Left renal pelvis (tissue), 4 donors: ENCODE data around the gene MTTP. TPM values are rescaled to one million over a fixed set of nuclear protein-coding genes. Genes with fewer than 3 reads are reported as not detected.
"Not testable (repeated sequence)": the region's sequence is repeated elsewhere in the genome, so short reads cannot be mapped to it uniquely, and the experiment has no call there.

Source experiments
- DNase-seq, 4 donors: peaks; one replicate each; pipeline ENCODE4 v3.0.0-alpha.2; 2013; ENCODE audit warnings: low read depth in 4 of 4, low spot score in 3 of 4
- polyA plus RNA-seq, 4 donors: library from polyadenylated mRNA; unstranded; fragments of 120-200 nt; gene quantifications; one replicate each; pipeline ENCODE4 v1.2.1, GENCODE V29; 2013; ENCODE audit not compliant: insufficient read length in 4 of 4

The MTTP gene
- polyA plus RNA-seq, result 10 to 100 TPM in 2 of 4 donors, 1 to 10 TPM in 1, under 1 TPM in 1; 0.98 to 11.7 (median 8.1) TPM

GRCh38 chr4:99574530-99575324, at the start of gene MTTP:
TSS of gene MTTP (plus strand) at chr4:99574824. CDS start at chr4:99574910, 86 bp downstream.
- DNase-seq, result no peak

GRCh38 chr4:99529228-99529627, 45.4 kb upstream of the MTTP start:
- no peak for DNase-seq

GRCh38 chr4:99529956-99530355, 44.7 kb upstream of the MTTP start:
- no peak for DNase-seq

DNA sequence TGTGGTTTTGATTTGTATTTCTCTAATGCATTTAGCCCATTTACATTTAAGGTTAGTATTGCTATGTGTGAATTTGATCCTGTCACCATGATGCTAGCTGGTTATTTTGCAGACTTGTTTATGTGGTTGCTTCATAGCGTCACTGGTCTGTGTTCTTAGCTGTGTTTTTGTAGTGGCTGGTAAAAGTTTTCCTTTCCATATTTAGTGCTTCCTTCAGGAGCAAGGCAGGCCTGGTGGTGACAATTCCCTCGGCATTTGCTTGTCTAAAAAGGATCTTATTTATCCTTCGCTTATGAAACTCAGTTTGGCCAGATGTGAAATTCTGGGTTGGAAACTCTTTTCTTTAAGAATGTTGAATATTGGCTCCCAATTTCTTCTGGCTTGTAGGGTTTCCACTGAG, 39.9 kb upstream of the MTTP start:
- DNase-seq, result not testable (repeated sequence)

- DNase-seq, result no peak
Observed at GRCh38 chr4:99536271-99536670, 38.4 kb upstream of the MTTP start.

- DNase-seq, result no peak
Observed at GRCh38 chr4:99536848-99537247, 37.8 kb upstream of the MTTP start.

- no peak for DNase-seq
Observed at GRCh38 chr4:99537674-99538073, 37.0 kb upstream of the MTTP start.

- no peak for DNase-seq
Observed at GRCh38 chr4:99540277-99540939, 34.2 kb upstream of the MTTP start.

- no peak for DNase-seq
Observed at GRCh38 chr4:99552872-99553271, 21.8 kb upstream of the MTTP start.

DNA sequence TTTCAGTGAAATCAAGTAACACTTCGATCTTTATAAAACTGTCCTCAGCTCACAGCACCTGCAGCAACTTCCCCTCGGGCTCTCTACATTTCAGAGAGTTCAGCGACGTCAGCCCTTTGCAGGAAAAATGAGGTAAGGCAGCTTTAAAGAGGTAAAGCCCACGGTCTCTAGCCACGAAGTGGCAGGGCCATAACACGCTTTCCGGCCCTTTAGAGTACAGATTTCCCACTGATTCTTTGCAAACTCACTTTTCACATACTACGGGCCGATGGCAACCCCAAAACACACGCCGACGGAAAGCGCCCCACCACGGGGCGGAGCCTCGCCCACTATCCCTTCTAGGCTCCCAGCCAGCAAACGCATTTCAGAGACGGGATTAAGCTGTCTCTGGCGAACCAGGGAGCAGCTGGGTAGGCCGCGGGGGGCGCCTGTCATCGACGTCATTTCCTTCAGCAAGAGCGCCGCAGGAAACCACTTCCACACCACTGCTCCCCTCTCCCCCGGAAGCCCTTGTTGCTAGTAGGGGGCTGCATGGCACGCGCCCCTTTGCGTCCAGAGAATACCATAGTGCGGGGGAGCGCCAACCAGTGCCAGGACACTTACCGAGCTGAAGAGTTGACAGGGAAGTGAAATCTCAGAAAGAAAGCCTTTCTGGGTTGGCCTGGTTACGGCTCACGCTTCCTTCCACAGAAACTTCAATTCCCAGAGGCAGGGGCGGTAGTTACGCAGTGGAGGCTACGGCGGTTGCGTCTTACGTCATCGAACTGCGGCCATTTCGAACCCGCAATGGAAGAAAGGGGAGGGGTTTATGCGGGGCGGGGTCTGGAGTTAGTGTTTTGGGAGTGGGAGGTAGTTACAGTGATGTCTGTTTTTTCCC, 11.1 kb upstream of the MTTP start, which contains the start of gene TRMT10A:
TSS of gene TRMT10A (minus strand) at position 730 of the 877 bp plus-strand sequence. CDS start 4,701 bp downstream, outside the sequence.
- DNase-seq, result peak; percentile 94 to 98 (median 96)

DNA sequence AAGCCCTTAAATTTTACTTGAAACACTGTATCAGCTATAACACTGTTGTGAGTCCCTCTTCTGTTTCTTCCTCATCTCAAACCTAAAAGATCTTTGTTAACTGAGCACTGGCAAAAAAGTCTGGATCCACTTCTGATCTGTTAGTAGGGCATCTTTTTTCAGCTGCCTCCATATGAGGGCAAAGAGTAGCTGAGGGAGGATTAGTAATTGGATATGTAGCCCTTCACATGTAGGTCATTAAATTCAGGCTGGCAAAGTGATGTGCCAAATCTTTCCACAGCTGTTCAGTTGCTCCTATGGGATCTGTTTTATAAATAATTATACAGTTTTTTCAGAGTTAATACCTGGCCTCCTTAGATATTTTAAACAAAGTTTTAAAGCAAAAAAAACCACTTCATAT, 9.7 kb upstream of the MTTP start:
- no peak for DNase-seq

DNA sequence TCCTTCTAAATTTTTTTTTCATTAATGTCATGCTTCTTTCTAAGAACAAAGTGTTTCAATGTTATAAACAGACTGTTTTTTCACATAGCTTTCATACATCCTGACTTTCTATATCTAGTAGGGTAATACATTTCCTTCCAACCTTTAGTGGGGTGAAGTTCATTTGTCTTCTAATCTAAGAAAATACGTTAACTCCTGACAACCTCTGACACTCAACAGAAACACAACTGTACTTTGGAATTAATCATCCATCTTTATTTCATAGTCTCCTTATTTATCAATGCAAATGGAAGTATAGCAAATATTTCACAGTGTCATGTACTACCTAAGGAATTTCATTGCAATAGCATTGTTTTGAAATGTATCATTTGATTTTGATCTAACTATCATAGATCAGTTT, 2.7 kb upstream of the MTTP start:
- DNase-seq, result no peak

DNA sequence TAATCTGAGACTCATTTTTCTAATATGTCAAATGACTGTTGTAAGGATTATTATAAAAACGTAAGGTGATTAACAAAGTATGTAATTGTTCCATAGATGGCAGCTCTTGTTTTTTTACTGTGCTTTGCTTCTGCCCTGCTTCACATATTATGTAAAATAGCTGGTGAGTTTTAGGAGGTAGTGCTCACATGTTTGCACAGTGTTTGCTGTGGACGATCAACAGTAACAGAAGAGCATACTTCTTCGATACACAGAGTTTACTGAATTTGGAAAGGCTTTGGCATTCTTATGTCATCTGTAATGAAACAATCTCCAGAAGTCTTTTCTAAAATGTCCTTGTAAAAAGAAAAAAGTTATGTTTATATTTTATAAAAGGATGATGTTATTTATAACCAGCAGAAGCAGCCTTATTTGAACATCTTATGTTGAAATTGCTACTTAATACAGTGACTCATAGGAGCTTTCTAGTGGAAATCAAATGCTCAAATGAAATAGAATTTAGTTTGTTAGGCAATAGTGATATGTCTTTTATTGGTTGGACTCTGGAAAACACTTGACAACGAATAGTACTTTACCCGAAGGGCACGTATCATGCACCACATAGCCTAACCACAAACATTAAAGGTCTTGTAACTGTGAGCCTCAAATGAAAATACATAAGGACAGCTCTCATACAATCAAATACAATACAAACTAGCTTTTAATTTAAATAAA, 1.9 kb upstream of the MTTP start:
- no peak for DNase-seq

- DNase-seq, result no peak
Observed at GRCh38 chr4:99573735-99574368, 772 bp upstream of the MTTP start.

- no peak for DNase-seq
Observed at GRCh38 chr4:99578714-99579113, 4.1 kb downstream of the MTTP start.

DNA sequence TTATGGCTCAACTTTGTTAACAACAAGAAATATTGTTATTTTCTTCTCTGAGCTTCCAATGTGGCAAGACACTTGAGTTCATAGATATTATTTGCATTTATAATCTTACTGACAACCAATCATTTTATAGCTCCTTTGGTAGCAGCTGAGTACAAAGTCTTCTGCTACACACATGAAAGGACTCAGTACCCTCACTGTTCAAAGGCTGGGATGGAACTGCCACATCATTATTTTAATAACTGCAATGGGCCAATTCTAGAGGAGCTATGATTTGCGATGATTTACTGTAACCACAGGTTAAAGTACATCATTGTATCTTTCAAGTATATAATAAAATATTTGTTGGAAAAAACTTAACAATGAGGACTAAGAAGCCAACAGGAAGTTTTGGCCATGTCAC, 10.9 kb downstream of the MTTP start:
- DNase-seq, result no peak

DNA sequence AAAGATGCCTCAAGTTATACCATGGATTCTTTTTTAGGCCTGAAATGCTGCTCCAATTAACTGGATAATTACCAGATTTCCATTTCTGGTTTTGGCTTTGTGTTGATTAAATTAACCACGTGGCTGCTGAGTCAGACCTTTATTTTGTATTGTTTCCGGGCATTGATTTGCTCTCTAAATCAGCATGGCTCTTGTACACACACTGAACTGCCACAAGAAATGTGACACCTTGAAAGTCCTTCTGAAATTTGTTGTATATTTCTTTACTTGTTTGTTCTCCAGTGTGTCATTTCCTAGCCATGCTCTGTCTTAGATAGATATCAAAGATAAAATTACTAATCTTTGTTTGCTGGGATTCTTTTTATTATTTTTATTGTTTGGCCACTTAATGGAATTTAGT, 11.7 kb downstream of the MTTP start:
- no peak for DNase-seq

GRCh38 chr4:99586797-99587196, 12.2 kb downstream of the MTTP start:
- DNase-seq, result no peak

DNA sequence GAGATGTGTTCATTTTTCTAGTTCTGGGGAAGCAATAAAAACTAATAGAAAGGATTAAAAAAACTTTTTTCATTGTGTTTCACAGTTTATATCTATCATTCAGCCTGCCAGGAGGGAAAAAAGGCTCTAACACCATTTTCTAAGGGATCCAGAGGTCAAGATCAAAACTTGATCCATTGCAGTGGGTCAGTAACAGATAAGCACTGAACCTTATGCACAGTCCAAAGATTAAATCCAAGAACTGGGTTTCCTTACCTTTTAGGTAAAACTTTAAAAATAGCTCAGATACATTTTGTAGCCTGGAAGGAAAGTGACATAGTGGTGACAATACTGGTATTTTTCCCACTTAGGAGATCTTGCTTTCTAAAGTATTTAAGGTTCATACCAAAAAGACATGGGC, 12.7 kb downstream of the MTTP start:
- DNase-seq, result no peak

DNA sequence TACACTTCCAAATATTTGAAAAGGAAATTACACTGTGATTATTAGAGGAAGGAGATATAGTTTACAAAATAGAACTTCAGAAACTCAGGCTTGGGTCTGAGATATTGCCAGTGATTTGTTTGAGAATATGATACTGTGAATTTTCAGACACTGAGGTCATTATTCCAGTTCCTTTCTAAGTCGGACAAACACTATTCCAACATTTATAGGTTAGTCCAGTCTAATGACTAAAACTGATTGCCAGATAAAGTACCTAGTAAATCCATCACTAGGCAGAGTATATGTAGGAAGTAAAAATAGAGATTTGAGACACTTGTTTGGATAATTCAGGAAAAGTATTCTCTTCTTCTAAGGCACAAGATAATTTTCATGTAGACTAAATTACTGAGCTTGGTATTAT, 13.2 kb downstream of the MTTP start:
- no peak for DNase-seq
